ENCODE measurements around the gene LMOD1.
"Not testable (repeated sequence)": the region's sequence is repeated elsewhere in the genome, so short reads cannot be mapped to it uniquely, and the experiment has no call there.

Gene LMOD1

GRCh38 chr1:201890806-201891450, 55.4 kb downstream of the LMOD1 start:
- DNase-seq: no peak

- no peak for DNase-seq
These were observed 56.1 kb downstream of the LMOD1 start for GRCh38 chr1:201890223-201890622.

GRCh38 chr1:201889090-201889968, 57.0 kb downstream of the LMOD1 start:
- no peak for DNase-seq

GRCh38 chr1:201888282-201889089, 57.9 kb downstream of the LMOD1 start, which contains the start of gene SHISA4:
SHISA4 (plus strand) TSS chr1:201888898; CDS start chr1:201888995, 97 bp downstream.
- DNase-seq: no peak

GRCh38 chr1:201887116-201887866, 59.1 kb downstream of the LMOD1 start:
- DNase-seq: no peak

- no peak for DNase-seq
These were observed 60.1 kb downstream of the LMOD1 start for GRCh38 chr1:201886103-201886885.

GRCh38 chr1:201885531-201886075, 60.7 kb downstream of the LMOD1 start:
- no peak for DNase-seq

GRCh38 chr1:201884425-201884824, 61.9 kb downstream of the LMOD1 start:
- DNase-seq: no peak

- DNase-seq: no peak
These were observed 62.6 kb downstream of the LMOD1 start for GRCh38 chr1:201883786-201884185.

- DNase-seq: no peak
These were observed 63.1 kb downstream of the LMOD1 start for GRCh38 chr1:201883266-201883665.

GRCh38 chr1:201882665-201883132, 63.6 kb downstream of the LMOD1 start:
- no peak for DNase-seq

GRCh38 chr1:201881617-201882016, 64.7 kb downstream of the LMOD1 start:
- DNase-seq: no peak

GRCh38 chr1:201880928-201881571, 65.3 kb downstream of the LMOD1 start:
- no peak for DNase-seq

- no peak for DNase-seq
These were observed 68.4 kb downstream of the LMOD1 start for GRCh38 chr1:201877877-201878401.

GRCh38 chr1:201876148-201876818, 70.1 kb downstream of the LMOD1 start:
- DNase-seq: no peak

GRCh38 chr1:201874672-201875071, 71.7 kb downstream of the LMOD1 start:
- DNase-seq: no peak

GRCh38 chr1:201870397-201870796, 76.0 kb downstream of the LMOD1 start:
- DNase-seq: no peak

GRCh38 chr1:201861448-201861847, 84.9 kb downstream of the LMOD1 start:
- DNase-seq: no peak

- DNase-seq: no peak
These were observed 86.9 kb downstream of the LMOD1 start for GRCh38 chr1:201859424-201859823.

- not testable (repeated sequence) for DNase-seq
These were observed 89.6 kb downstream of the LMOD1 start for GRCh38 chr1:201856722-201857121.
